ENCODE measurements around the gene GRM6. TPM values are rescaled to one million over a fixed set of nuclear protein-coding genes. Genes with fewer than 3 reads are reported as not detected.

The GRM6 gene
- total RNA-seq, 1 donor from 2014 or later = not detected

DNA sequence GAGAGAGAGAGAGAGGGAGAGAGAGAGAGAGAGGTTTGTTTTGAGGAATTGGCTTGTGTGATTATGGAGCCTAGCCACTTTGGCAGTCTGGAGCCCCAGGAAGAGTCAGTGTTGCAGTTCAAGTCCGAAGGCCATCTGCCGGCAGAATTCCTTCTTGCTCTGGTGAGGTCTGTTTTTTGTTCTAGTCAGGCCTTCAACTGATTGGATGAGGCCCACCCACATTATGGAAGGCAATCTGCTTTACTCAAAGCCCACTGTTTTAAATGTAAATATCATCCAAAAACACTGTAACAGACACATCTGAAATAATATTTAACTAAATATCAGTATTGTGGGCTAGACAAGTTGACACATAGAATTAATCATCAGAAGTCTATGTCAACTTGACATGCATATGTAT is 11.4 kb upstream of the GRM6 start:
- TF ChIP-seq, protein P1, sequence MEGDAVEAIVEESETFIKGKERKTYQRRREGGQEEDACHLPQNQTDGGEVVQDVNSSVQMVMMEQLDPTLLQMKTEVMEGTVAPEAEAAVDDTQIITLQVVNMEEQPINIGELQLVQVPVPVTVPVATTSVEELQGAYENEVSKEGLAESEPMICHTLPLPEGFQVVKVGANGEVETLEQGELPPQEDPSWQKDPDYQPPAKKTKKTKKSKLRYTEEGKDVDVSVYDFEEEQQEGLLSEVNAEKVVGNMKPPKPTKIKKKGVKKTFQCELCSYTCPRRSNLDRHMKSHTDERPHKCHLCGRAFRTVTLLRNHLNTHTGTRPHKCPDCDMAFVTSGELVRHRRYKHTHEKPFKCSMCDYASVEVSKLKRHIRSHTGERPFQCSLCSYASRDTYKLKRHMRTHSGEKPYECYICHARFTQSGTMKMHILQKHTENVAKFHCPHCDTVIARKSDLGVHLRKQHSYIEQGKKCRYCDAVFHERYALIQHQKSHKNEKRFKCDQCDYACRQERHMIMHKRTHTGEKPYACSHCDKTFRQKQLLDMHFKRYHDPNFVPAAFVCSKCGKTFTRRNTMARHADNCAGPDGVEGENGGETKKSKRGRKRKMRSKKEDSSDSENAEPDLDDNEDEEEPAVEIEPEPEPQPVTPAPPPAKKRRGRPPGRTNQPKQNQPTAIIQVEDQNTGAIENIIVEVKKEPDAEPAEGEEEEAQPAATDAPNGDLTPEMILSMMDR (conservative IDR thresholded peaks at IDR 0.05) = no peak
- Mint-ChIP-seq H3K4me3 (no peak overlapping the region), H3K9me3 (peaks cover 31% of the 10 kb centered on the region), H3K27me3 (ENCODE audit: low read depth) (peaks cover 15% of the 10 kb centered on the region), H3K27ac (ENCODE audit: unreplicated experiment) (no peak overlapping the region), H3K4me1 (no peaks in the 10 kb centered on the region), H3K36me3 (ENCODE audit: low read depth) (peaks cover 8% of the 10 kb centered on the region)
- no peak for DNase-seq (ENCODE audit: low read depth, low spot score)

- no peak overlapping the region for H3K27ac Mint-ChIP-seq (ENCODE audit: unreplicated experiment)
- TF ChIP-seq, protein P1 (conservative IDR thresholded peaks at IDR 0.05) = no peak
- H3K36me3 Mint-ChIP-seq (ENCODE audit: low read depth) = peaks cover 5% of the 10 kb centered on the region
- peaks cover 6% of the 10 kb centered on the region for H3K9me3 Mint-ChIP-seq
- H3K4me1 Mint-ChIP-seq = peaks cover 5% of the 10 kb centered on the region
- peaks cover 58% of the 10 kb centered on the region for H3K27me3 Mint-ChIP-seq (ENCODE audit: low read depth)
- no peak for DNase-seq (ENCODE audit: low read depth, low spot score)
- H3K4me3 Mint-ChIP-seq = no peak overlapping the region
These were observed 3.3 kb upstream of the GRM6 start for GRCh38 chr5:178998441-178998840.

GRCh38 chr5:178997191-178997590 is 2.1 kb upstream of the GRM6 start:
- H3K27ac Mint-ChIP-seq (ENCODE audit: unreplicated experiment) = no peak overlapping the region
- H3K36me3 Mint-ChIP-seq (ENCODE audit: low read depth) = peaks cover 3% of the 10 kb centered on the region
- peaks cover 66% of the 10 kb centered on the region for H3K27me3 Mint-ChIP-seq (ENCODE audit: low read depth)
- H3K4me3 Mint-ChIP-seq = no peak overlapping the region
- peaks cover 5% of the 10 kb centered on the region for H3K4me1 Mint-ChIP-seq
- peaks cover 2% of the 10 kb centered on the region for H3K9me3 Mint-ChIP-seq
- TF ChIP-seq, protein P1 (conservative IDR thresholded peaks at IDR 0.05) = no peak
- no peak for DNase-seq (ENCODE audit: low read depth, low spot score)

GRCh38 chr5:178996156-178996555 is 1.0 kb upstream of the GRM6 start:
- no peak overlapping the region for H3K27ac Mint-ChIP-seq (ENCODE audit: unreplicated experiment)
- H3K27me3 Mint-ChIP-seq (ENCODE audit: low read depth) = peaks cover 67% of the 10 kb centered on the region
- H3K4me3 Mint-ChIP-seq = no peak overlapping the region

GRCh38 chr5:178995341-178995690 is 196 bp upstream of the GRM6 start:
- DNase-seq (ENCODE audit: low read depth, low spot score) = no peak
- H3K4me1 Mint-ChIP-seq = peaks cover 5% of the 10 kb centered on the region
- no peak overlapping the region for H3K27ac Mint-ChIP-seq (ENCODE audit: unreplicated experiment)
- TF ChIP-seq, protein P1 (conservative IDR thresholded peaks at IDR 0.05) = no peak
- no peaks in the 10 kb centered on the region for H3K36me3 Mint-ChIP-seq (ENCODE audit: low read depth)
- H3K4me3 Mint-ChIP-seq = peak overlapping the region; percentile 27
- peaks cover 66% of the 10 kb centered on the region for H3K27me3 Mint-ChIP-seq (ENCODE audit: low read depth)
- peaks cover under 1% of the 10 kb centered on the region for H3K9me3 Mint-ChIP-seq

More at GRCh38 chr5:178996156-178996555, 1.0 kb upstream of the GRM6 start:
- H3K4me1 Mint-ChIP-seq = peaks cover 5% of the 10 kb centered on the region
- TF ChIP-seq, protein P1 (conservative IDR thresholded peaks at IDR 0.05) = no peak
- H3K36me3 Mint-ChIP-seq (ENCODE audit: low read depth) = no peaks in the 10 kb centered on the region
- peaks cover 2% of the 10 kb centered on the region for H3K9me3 Mint-ChIP-seq
- DNase-seq (ENCODE audit: low read depth, low spot score) = no peak
